OCI-LY3 (cell line): ENCODE data around the gene PRR7.

Experiments
- CTCF ChIP-seq: fragments of 200-600, 300-600 bp; sonication (generic); IDR thresholded peaks from 2 replicates; pipeline ENCODE4 v1.5.1; 2014; ENCODE audit warnings: antibody characterized with exemption, low read length, low read depth
- EZH2phosphoT487 ChIP-seq: fragments of 200-600 bp; shearing (Covaris generic); IDR thresholded peaks from 2 replicates; pipeline ENCODE4 v1.6.1; 2018; ENCODE audit warnings: antibody characterized with exemption, mixed run types, low read depth

- no peak for TF ChIP-seq CTCF
- no peak for TF ChIP-seq EZH2phosphoT487
These were observed 8.1 kb upstream of the PRR7 start for GRCh38 chr5:177438468-177438867.
